Parathyroid adenoma (tissue), 2 donors: Measurements from ENCODE around the gene NOSIP.

Experiments
- H2AFZ ChIP-seq: fragments of 300-600 bp; sonication (generic); one replicate; pipeline ENCODE4 v1.7.0; 2017; ENCODE audit warnings: antibody characterized with exemption, mild to moderate bottlenecking
- H3K27ac ChIP-seq: fragments of 300-600 bp; sonication (generic); one replicate; pipeline ENCODE4 v1.7.0; 2017
- H3K27me3 ChIP-seq: fragments of 300-600 bp; sonication (generic); one replicate; pipeline ENCODE4 v1.7.0; 2017; ENCODE audit warnings: low read length; ENCODE audit not compliant: control insufficient read depth, insufficient read depth
- H3K36me3 ChIP-seq: fragments of 300-600 bp; sonication (generic); one replicate; pipeline ENCODE4 v1.7.0; 2017; ENCODE audit warnings: low read length; ENCODE audit not compliant: control insufficient read depth, insufficient read depth
- H3K4me1 ChIP-seq: fragments of 300-600 bp; sonication (generic); one replicate; pipeline ENCODE4 v1.7.0; 2017; ENCODE audit warnings: control low read depth
- H3K4me2 ChIP-seq: fragments of 300-600 bp; sonication (generic); one replicate; pipeline ENCODE4 v1.7.0; 2017; ENCODE audit warnings: low read length
- H3K4me3 ChIP-seq: fragments of 300-600 bp; sonication (generic); one replicate; pipeline ENCODE4 v1.7.0; 2017; ENCODE audit warnings: low read depth, low read length
- H3K79me2 ChIP-seq: fragments of 300-600 bp; sonication (generic); one replicate; pipeline ENCODE4 v1.7.0; 2017; ENCODE audit warnings: control low read depth
- H3K9ac ChIP-seq: fragments of 300-600 bp; sonication (generic); one replicate; pipeline ENCODE4 v1.7.0; 2017; ENCODE audit warnings: mild to moderate bottlenecking
- H3K9me3 ChIP-seq: fragments of 300-600 bp; sonication (generic); one replicate; pipeline ENCODE4 v1.7.0; 2017; ENCODE audit warnings: low read length; ENCODE audit not compliant: control insufficient read depth
- CTCF ChIP-seq: fragments of 300-600 bp; sonication (generic); IDR thresholded peaks from one replicate; pipeline ENCODE4 v1.7.0; 2017; ENCODE audit warnings: antibody characterized with exemption, mild to moderate bottlenecking
- donor health status: primary hyperparathyroidism.

NOSIP gene

GRCh38 chr19:49559443-49559842, 20.9 kb downstream of the NOSIP start:
- TF ChIP-seq CTCF: no peak
- no peaks in the 10 kb centered on the region for H3K9me3 ChIP-seq
- H2AFZ ChIP-seq: no peak overlapping the region
- no peak overlapping the region for H3K4me3 ChIP-seq
- no peak overlapping the region for H3K4me2 ChIP-seq
- H3K9ac ChIP-seq: no peak overlapping the region
- no peaks in the 10 kb centered on the region for H3K36me3 ChIP-seq
- no peaks in the 10 kb centered on the region for H3K27me3 ChIP-seq
- no peak overlapping the region for H3K27ac ChIP-seq
- peaks cover 20% of the 10 kb centered on the region for H3K79me2 ChIP-seq
- H3K4me1 ChIP-seq: no peaks in the 10 kb centered on the region

GRCh38 chr19:49558591-49558990, 21.8 kb downstream of the NOSIP start:
- Histone ChIP-seq H2AFZ (no peak overlapping the region), H3K4me1 (no peaks in the 10 kb centered on the region), H3K4me3 (no peak overlapping the region), H3K36me3 (no peaks in the 10 kb centered on the region), H3K9me3 (no peaks in the 10 kb centered on the region), H3K79me2 (peaks cover 15% of the 10 kb centered on the region), H3K4me2 (no peak overlapping the region), H3K9ac (no peak overlapping the region), H3K27ac (no peak overlapping the region), H3K27me3 (no peaks in the 10 kb centered on the region)
- TF ChIP-seq CTCF: no peak

- Histone ChIP-seq H3K4me2 (no peak overlapping the region), H3K9me3 (no peaks in the 10 kb centered on the region), H3K36me3 (no peaks in the 10 kb centered on the region), H3K79me2 (peaks cover 7% of the 10 kb centered on the region), H3K9ac (no peak overlapping the region), H3K4me1 (no peaks in the 10 kb centered on the region), H3K4me3 (no peak overlapping the region), H3K27ac (no peak overlapping the region), H2AFZ (no peak overlapping the region), H3K27me3 (no peaks in the 10 kb centered on the region)
- TF ChIP-seq CTCF: no peak
These were observed 22.6 kb downstream of the NOSIP start for GRCh38 chr19:49557641-49558325.

- no peaks in the 10 kb centered on the region for H3K4me1 ChIP-seq
- H3K27ac ChIP-seq: no peak overlapping the region
- H3K9ac ChIP-seq: no peak overlapping the region
- no peak overlapping the region for H3K4me3 ChIP-seq
- H3K4me2 ChIP-seq: no peak overlapping the region
- H3K27me3 ChIP-seq: no peaks in the 10 kb centered on the region
- H2AFZ ChIP-seq: no peak overlapping the region
- no peak for TF ChIP-seq CTCF
- no peaks in the 10 kb centered on the region for H3K36me3 ChIP-seq
- H3K79me2 ChIP-seq: no peaks in the 10 kb centered on the region
- H3K9me3 ChIP-seq: no peaks in the 10 kb centered on the region
These were observed 23.7 kb downstream of the NOSIP start for GRCh38 chr19:49556412-49557398.
